HG02884 (cell line): ENCODE results near the gene MAP4K3.

Source experiments
- ATAC-seq: cut with Tn5 transposase; IDR thresholded peaks from one replicate; pipeline ENCODE4 v1.9.1; 2021; ENCODE audit warnings: mild to moderate bottlenecking, moderate library complexity; ENCODE audit not compliant: unreplicated experiment

Gene MAP4K3

GRCh38 chr2:39203382-39203781 lies 233.7 kb downstream of the MAP4K3 start:
- ATAC-seq = no peak

GRCh38 chr2:39202639-39203369 lies 234.3 kb downstream of the MAP4K3 start:
- ATAC-seq = no peak
